HEK293T (cell line): ENCODE data around the gene BAK1.

ENCODE experiments used
- CTCF ChIA-PET: fragments of 350-600 bp; formaldehyde crosslinking; extraction: SDS; loops from one replicate; lab custom pipeline; 2021; ENCODE audit warnings: antibody characterized with exemption, inconsistent platforms; lab: Yijun Ruan, JAX
- POLR2A ChIA-PET: fragments of 350-600 bp; formaldehyde crosslinking; extraction: SDS; loops from one replicate; lab custom pipeline; 2020; ENCODE audit warnings: antibody characterized with exemption, inconsistent platforms; lab: Yijun Ruan, JAX
- DNase-seq: peaks from one replicate; pipeline ENCODE4 v3.0.0; 2012; ENCODE audit warnings: mixed read lengths; ENCODE audit errors: extremely low spot score
- ARNT ChIP-seq: fragments of 450-650 bp; IDR thresholded peaks from 2 replicates; pipeline ENCODE4 v1.6.1; 2017; ENCODE audit warnings: mild to moderate bottlenecking
- BHLHE40 ChIP-seq: fragments of 450-650 bp; IDR thresholded peaks from 2 replicates; pipeline ENCODE4 v1.6.1; 2016; ENCODE audit warnings: mild to moderate bottlenecking, moderate library complexity, borderline replicate concordance
- CTBP1 ChIP-seq: fragments of 450-650 bp; IDR thresholded peaks from 2 replicates; pipeline ENCODE4 v1.6.1; 2016; ENCODE audit warnings: borderline replicate concordance
- ELF4 ChIP-seq: fragments of 450-650 bp; IDR thresholded peaks from 2 replicates; pipeline ENCODE4 v1.6.1; 2017; ENCODE audit warnings: antibody characterized with exemption
- FOXA1 ChIP-seq: fragments of 450-650 bp; IDR thresholded peaks from 2 replicates; pipeline ENCODE4 v1.6.1; 2016; ENCODE audit warnings: mild to moderate bottlenecking
- FOXK2 ChIP-seq: fragments of 450-650 bp; IDR thresholded peaks from 2 replicates; pipeline ENCODE4 v1.6.1; 2016; ENCODE audit warnings: mild to moderate bottlenecking
- FOXM1 ChIP-seq: fragments of 450-650 bp; IDR thresholded peaks from 2 replicates; pipeline ENCODE4 v1.6.1; 2017; ENCODE audit warnings: mild to moderate bottlenecking, borderline replicate concordance
- HDGF ChIP-seq: fragments of 450-650 bp; IDR thresholded peaks from 2 replicates; pipeline ENCODE4 v1.6.1; 2017; ENCODE audit warnings: antibody characterized with exemption, borderline replicate concordance
- L3MBTL2 ChIP-seq: fragments of 450-650 bp; conservative IDR thresholded peaks from 2 replicates; pipeline ENCODE4 v1.6.1; 2016; ENCODE audit warnings: mild to moderate bottlenecking
- LEF1 ChIP-seq: fragments of 450-650 bp; IDR thresholded peaks from 2 replicates; pipeline ENCODE4 v1.6.1; 2017; ENCODE audit warnings: mild to moderate bottlenecking, borderline replicate concordance
- NFRKB ChIP-seq: fragments of 450-650 bp; IDR thresholded peaks from 2 replicates; pipeline ENCODE4 v1.6.1; 2016; ENCODE audit warnings: mild to moderate bottlenecking, moderate library complexity
- SP1 ChIP-seq: fragments of 450-650 bp; IDR thresholded peaks from 2 replicates; pipeline ENCODE4 v1.6.1; 2017
- SUZ12 ChIP-seq: fragments of 450-650 bp; IDR thresholded peaks from 2 replicates; pipeline ENCODE4 v1.6.1; 2016; ENCODE audit warnings: mild to moderate bottlenecking
- TARDBP ChIP-seq: fragments of 450-650 bp; IDR thresholded peaks from 2 replicates; pipeline ENCODE4 v1.6.1; 2016
- ZNF384 ChIP-seq: fragments of 450-650 bp; IDR thresholded peaks from 2 replicates; pipeline ENCODE4 v1.6.1; 2016
- TF ChIP-seq, protein P1 (sequence below): fragments of 450-650 bp; IDR thresholded peaks from 2 replicates; pipeline ENCODE4 v1.6.1; 2016

Gene BAK1

DNA sequence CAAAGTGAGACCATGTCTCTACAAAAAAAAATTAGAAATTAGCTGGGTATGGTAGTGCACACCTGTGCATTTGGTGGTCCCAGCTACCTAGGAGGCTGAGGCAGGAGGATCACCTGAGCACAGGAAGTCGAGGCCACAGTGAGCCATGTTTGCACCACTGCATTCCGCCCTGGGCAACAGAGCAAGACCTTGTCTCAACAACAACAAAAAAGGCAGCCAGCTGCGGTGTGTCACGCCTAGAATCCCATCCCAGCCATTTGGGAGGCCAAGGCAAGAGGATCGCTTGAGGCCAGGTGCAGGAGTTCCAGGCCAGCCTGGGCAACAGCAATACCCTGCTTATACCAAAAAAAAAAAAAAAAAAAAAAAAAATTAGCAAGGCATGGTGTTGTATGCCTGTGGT, 1.1 kb upstream of the BAK1 start:
- ChIA-PET POLR2A (interaction anchor here (0.9 to 1.3 kb wide), 2 partner anchors 86 to 127 kb away, joined by 3 read pairs; partner anchors contain the start of gene ZBTB9), CTCF (interaction anchor here (0.9 kb wide), 1 partner anchor 474 kb away, joined by 3 read pairs; no protein-coding TSS in a partner anchor)
- TF ChIP-seq FOXA1 (no peak), TARDBP (no peak), CTBP1 (no peak), SUZ12 (no peak), SP1 (no peak), FOXK2 (no peak), ZNF384 (no peak), BHLHE40 (no peak), ARNT (no peak), HDGF (no peak), LEF1 (no peak), L3MBTL2 (no peak), ELF4 (no peak), NFRKB (no peak), FOXM1 (no peak)
- TF ChIP-seq, protein P1, sequence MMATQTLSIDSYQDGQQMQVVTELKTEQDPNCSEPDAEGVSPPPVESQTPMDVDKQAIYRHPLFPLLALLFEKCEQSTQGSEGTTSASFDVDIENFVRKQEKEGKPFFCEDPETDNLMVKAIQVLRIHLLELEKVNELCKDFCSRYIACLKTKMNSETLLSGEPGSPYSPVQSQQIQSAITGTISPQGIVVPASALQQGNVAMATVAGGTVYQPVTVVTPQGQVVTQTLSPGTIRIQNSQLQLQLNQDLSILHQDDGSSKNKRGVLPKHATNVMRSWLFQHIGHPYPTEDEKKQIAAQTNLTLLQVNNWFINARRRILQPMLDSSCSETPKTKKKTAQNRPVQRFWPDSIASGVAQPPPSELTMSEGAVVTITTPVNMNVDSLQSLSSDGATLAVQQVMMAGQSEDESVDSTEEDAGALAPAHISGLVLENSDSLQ = no peak
- no peak for DNase-seq

DNA sequence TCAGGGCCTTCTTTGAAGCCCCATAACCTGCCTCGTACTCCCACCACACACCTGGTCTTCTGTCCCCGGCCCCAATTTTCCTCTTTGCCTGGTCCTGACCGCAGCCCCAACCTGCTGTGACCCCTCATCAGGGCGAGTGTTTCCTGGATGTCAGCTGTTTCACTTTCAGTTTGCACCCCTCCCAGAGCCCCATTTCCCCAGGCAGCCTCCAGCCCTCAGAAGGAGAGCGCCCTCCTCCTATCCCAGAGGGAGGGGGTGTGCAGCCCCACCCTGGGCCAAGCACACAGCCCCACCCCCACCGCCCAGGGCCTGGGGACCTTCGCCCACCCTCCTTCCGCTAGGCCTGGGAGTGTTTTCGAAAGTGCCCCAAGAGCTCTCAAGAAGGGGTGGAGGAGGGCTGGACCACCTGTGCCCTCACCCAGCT, 1.5 kb downstream of the BAK1 start:
- POLR2A ChIA-PET = interaction anchor here (1.4 to 1.9 kb wide), 3 partner anchors 30 to 129 kb away, joined by 3 to 6 read pairs (median 5); partner anchors contain the start of gene ZBTB9
- no peak for TF ChIP-seq SP1
- no peak for TF ChIP-seq FOXK2
- no peak for TF ChIP-seq ELF4
- TF ChIP-seq LEF1 = no peak
- no peak for TF ChIP-seq TARDBP
- no peak for TF ChIP-seq ARNT
- no peak for TF ChIP-seq ZNF384
- no peak for TF ChIP-seq L3MBTL2
- TF ChIP-seq HDGF = no peak
- TF ChIP-seq FOXM1 = no peak
- TF ChIP-seq BHLHE40 = no peak
- CTCF ChIA-PET = interaction anchor here (0.6 kb wide), 1 partner anchor 179 kb away, joined by 3 read pairs; no protein-coding TSS in a partner anchor
- DNase-seq = no peak

DNA sequence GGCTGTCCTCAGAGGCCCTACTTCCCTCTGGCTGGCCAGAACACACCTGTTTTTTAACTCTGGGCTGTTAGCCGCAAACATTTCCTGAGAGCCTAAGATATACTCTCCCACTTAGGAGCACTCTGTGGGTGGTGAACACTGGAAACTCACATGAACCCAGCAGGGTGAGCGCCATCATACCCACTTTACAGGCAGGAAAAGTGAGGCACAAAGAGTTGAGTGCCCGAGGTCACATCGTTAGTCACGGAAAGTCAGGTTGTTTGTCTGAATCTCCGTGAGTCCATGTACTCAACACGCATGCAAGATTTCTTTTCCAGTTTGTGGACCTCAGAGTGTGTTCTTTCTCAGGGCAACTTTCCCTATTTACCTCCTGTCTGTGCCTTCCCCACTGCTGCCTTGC, 1.9 kb downstream of the BAK1 start:
- no peak for DNase-seq
- ChIA-PET POLR2A (no interaction called here), CTCF (interaction anchor here (0.6 kb wide), 1 partner anchor 178 kb away, joined by 3 read pairs; no protein-coding TSS in a partner anchor)
- TF ChIP-seq ZNF384 = no peak
- TF ChIP-seq FOXK2 = no peak
- no peak for TF ChIP-seq CTBP1
- no peak for TF ChIP-seq ELF4
- TF ChIP-seq NFRKB = no peak

DNA sequence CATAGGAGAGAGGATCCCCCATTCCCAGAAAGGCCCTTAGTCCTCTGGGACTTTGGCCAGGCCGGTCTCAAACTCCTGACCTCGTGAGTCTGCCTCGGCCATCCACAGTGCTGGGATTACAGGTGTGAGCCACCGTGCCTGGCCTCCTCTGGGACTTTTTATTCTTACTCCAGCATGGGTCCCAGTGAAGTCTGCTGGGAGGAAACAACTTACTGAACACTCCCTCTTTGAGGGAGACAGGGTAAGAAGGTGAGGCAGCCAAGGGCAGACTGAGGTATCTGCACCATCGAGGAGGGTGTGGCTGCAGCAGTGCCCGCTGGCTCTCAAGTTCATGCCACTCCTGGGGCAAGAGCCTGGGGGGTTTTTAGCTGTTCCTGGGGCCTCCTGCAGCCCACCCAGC, 2.4 kb downstream of the BAK1 start:
- ChIA-PET CTCF (no interaction called here), POLR2A (no interaction called here)
- no peak for DNase-seq
- no peak for TF ChIP-seq NFRKB
- TF ChIP-seq, protein P1 = no peak
- no peak for TF ChIP-seq TARDBP
- no peak for TF ChIP-seq ARNT
- TF ChIP-seq CTBP1 = no peak
- no peak for TF ChIP-seq FOXA1
- no peak for TF ChIP-seq ELF4
- TF ChIP-seq FOXM1 = no peak

DNA sequence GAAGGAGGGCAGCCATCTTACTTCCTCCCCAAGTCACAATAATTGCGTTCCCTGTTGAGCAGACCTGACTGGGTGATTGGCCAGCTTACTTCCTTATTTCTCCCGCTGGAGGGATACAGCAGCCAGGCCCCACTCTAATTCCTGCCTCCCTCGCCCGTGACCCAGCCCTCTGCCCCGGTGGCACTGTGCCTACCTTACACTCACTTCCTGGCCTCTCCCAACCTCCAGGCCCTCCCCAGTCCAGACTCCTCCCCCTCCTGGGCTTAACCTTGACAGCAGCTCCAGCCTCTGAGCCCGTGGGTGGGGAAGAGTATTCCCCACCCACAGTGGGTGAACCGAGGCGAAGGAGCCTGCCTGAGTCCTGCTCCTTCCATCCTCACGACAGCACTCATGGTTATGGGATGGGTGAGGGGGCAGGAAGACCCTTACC, 3.0 kb downstream of the BAK1 start:
- CTCF ChIA-PET = no interaction called here
- POLR2A ChIA-PET = no interaction called here
- TF ChIP-seq ELF4 = no peak
- TF ChIP-seq SUZ12 = no peak
- no peak for TF ChIP-seq L3MBTL2
- TF ChIP-seq, protein P1 = no peak
- TF ChIP-seq LEF1 = no peak
- no peak for TF ChIP-seq CTBP1
- no peak for TF ChIP-seq FOXA1
- no peak for TF ChIP-seq FOXM1
- no peak for TF ChIP-seq HDGF
- no peak for TF ChIP-seq TARDBP
- TF ChIP-seq ZNF384 = no peak
- no peak for TF ChIP-seq NFRKB
- TF ChIP-seq ARNT = no peak
- TF ChIP-seq SP1 = no peak
- TF ChIP-seq FOXK2 = no peak
- no peak for TF ChIP-seq BHLHE40
- DNase-seq = no peak

DNA sequence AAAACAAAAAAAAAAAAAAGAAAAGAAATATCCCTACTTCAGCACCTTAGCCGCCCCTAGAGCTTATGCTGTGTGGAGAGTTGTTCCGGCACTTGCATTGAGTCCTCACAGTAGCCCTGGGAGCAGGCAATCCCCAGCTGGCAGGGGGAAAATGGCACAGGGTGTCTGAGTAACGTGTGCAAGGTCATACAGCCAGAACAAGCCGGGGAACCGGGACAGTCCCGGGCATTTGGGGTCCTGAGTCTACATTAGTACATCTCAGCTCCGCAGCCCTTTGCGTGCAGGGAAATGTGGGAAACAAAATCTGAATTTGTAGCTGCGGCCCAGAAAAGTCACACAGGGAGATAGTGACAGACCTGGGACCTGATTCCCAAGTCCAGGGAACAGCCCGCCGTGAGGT, 3.4 kb downstream of the BAK1 start:
- TF ChIP-seq ZNF384 (no peak), TARDBP (no peak), L3MBTL2 (no peak), FOXA1 (no peak)
- ChIA-PET POLR2A (no interaction called here), CTCF (no interaction called here)
- no peak for DNase-seq

DNA sequence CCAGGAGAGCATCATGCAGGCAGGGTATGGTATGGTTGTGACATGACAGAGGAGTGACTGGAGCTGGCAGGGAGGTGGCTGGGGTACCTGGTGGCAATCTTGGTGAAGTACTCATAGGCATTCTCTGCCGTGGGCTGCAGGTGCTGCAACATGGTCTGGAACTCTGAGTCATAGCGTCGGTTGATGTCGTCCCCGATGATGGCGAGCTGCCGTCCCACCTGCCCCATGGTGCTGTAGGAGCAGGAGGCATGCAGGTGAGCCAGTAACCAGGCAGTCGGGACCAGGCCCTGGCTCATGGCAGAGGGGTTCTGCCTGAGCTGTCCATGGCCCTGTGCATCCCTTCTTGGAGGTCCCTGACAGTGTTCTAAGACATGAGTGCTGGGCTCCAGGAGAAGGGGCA, 4.9 kb downstream of the BAK1 start:
- POLR2A ChIA-PET = no interaction called here
- TF ChIP-seq CTBP1 (no peak), ZNF384 (no peak), ARNT (no peak), HDGF (no peak)
- TF ChIP-seq, protein P1 = no peak
- DNase-seq = no peak
- CTCF ChIA-PET = no interaction called here
